Measurements from ENCODE around the gene MAGEB1.

GRCh38 chrX:30212172-30212571 is 34.8 kb upstream of the MAGEB1 start:
- peak in 1 of 3 experiments; percentile 17 for TF ChIP-seq CTCF (IDR thresholded peaks at IDR 0.05)
- TF ChIP-seq POLR2A (IDR thresholded peaks at IDR 0.05) = no peak
